ENCODE data around the gene CABP7. TPM values are rescaled to one million over a fixed set of nuclear protein-coding genes. Genes with fewer than 3 reads are reported as not detected.

The CABP7 gene
- total RNA-seq (not detected), polyA plus RNA-seq (under 1 TPM in 2 of 3 donors, not detected in 1; 0.12 to 0.35 TPM)
- long read RNA-seq, donor 1 = 0 reads
- long read RNA-seq, donor 2, partial matches to known transcripts = 0 of 1 reads
- long read RNA-seq, donor 2, other reads (novel, unspliced or antisense) = 0 of 1 reads
- long read RNA-seq, donor 3 = 0 reads
- long read RNA-seq, donor 4 = 0 reads
- long read RNA-seq, donor 5, partial matches to known transcripts = 6 of 11 reads
- long read RNA-seq, donor 5, other reads (novel, unspliced or antisense) = 5 of 11 reads
- long read RNA-seq, donor 6 = 0 reads
- long read RNA-seq, donor 7, partial matches to known transcripts = 10 of 17 reads
- long read RNA-seq, donor 7, other reads (novel, unspliced or antisense) = 7 of 17 reads
- long read RNA-seq, donor 8, partial matches to known transcripts = 7 of 13 reads
- long read RNA-seq, donor 8, other reads (novel, unspliced or antisense) = 6 of 13 reads
- long read RNA-seq, donor 9 = 0 reads
- long read RNA-seq, donor 10 = 0 reads

DNA sequence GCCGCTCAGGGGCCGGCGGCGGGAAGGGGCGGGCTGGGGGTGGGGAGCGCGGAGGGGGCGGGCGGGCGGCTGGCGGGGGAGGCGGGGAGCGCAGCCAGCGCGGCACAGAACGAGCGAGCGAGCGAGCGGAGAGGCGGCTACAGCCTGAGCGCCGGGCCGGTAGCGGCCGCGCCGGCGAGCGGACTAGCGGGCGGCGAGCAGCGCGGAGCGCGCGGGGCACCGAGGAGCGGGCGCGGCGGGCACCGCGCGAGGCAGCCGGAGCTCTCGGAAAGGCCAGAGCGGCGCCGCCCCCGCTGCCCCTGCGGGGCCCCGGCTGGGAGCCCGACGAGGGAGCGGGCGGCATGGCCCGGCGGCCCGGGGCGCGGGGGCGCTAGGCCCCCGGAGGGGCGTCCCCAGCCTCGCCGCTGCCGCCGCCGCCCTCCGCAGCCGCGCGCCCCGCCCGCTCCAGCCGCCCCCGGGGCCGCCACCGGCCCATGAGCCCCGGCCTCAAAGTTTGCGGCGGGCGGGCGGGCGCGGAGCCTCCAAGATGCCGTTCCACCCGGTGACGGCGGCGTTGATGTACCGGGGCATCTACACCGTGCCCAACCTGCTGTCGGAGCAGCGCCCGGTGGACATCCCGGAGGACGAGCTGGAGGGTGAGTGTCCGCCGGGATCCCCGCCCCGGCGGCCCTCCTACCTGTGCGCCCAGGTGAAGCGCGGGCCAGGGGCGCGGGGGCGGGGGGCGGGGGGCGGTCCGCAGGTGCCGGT lies at the start of gene CABP7:
TSS of gene CABP7 (plus strand) at position 105 of the 747 bp plus-strand sequence. CDS start at position 527, 422 bp downstream.
- no peak within 1 kb of the TSS for H3K27ac ChIP-seq
- peak within 1 kb of the TSS; percentile 21 to 44 (median 29) for H3K4me3 ChIP-seq
- peaks cover 16 to 97% (median 52%) of the 10 kb centered on the region in 3 donors for H3K27me3 ChIP-seq
- H3K9me3 ChIP-seq = no peaks in the 10 kb centered on the region
- peaks cover 9 to 18% (median 16%) of the 10 kb centered on the region in 4 donors for H3K4me1 ChIP-seq
- intact Hi-C loops (cut with DNase I; ENCODE audit: low total_unique reads) = no loop called here
- DNase-seq = no peak
- WGBS, 5 donors = 0 to 10% (median 1%) methylated on average over 6 to 113 of the region's 115 CpGs
- TF ChIP-seq POLR2AphosphoS5 (IDR thresholded peaks at IDR 0.05) (no peak), POLR2A (IDR thresholded peaks at IDR 0.05) (no peak), EP300 (IDR thresholded peaks at IDR 0.05) (no peak)
- TF ChIP-seq, protein P1, sequence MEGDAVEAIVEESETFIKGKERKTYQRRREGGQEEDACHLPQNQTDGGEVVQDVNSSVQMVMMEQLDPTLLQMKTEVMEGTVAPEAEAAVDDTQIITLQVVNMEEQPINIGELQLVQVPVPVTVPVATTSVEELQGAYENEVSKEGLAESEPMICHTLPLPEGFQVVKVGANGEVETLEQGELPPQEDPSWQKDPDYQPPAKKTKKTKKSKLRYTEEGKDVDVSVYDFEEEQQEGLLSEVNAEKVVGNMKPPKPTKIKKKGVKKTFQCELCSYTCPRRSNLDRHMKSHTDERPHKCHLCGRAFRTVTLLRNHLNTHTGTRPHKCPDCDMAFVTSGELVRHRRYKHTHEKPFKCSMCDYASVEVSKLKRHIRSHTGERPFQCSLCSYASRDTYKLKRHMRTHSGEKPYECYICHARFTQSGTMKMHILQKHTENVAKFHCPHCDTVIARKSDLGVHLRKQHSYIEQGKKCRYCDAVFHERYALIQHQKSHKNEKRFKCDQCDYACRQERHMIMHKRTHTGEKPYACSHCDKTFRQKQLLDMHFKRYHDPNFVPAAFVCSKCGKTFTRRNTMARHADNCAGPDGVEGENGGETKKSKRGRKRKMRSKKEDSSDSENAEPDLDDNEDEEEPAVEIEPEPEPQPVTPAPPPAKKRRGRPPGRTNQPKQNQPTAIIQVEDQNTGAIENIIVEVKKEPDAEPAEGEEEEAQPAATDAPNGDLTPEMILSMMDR (IDR thresholded peaks at IDR 0.05) = no peak
- no peaks in the 10 kb centered on the region for H3K36me3 ChIP-seq

DNA sequence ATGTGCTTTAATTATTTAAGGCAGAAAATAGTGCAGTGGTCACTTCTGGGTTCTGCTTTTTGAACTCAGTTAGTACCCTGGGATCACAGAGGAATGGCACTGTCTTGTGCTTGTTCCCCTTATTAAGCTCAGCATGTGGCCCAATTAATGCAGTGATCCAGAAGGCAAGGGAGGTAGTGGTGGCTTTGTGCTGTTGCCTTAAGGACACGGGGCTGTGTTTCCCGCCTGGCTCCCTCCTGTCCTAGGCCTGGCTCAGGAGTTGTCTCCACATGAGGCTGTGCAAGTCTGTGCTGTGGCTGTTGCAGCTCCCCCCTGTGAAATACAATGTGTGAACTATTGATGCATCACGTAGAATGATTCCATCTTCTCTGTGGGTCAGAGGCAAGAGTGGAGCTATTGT lies 49.2 kb upstream of the CABP7 start:
- Histone ChIP-seq H3K27me3 (no peaks in the 10 kb centered on the region), H3K27ac (no peak overlapping the region), H3K36me3 (peaks cover 43 to 99% (median 98%) of the 10 kb centered on the region in 4 donors), H3K4me3 (no peak overlapping the region), H3K9me3 (no peaks in the 10 kb centered on the region), H3K4me1 (no peaks in the 10 kb centered on the region)
- intact Hi-C loops (cut with DNase I; ENCODE audit: low total_unique reads) = no loop called here
- TF ChIP-seq POLR2AphosphoS5 (IDR thresholded peaks at IDR 0.05) (no peak), POLR2A (IDR thresholded peaks at IDR 0.05) (no peak), EP300 (IDR thresholded peaks at IDR 0.05) (no peak)
- TF ChIP-seq, protein P1 (IDR thresholded peaks at IDR 0.05) = no peak
- DNase-seq = no peak
- 74 to 95% (median 87%) methylated on average over 3 of the region's 3 CpGs for WGBS, 5 donors

DNA sequence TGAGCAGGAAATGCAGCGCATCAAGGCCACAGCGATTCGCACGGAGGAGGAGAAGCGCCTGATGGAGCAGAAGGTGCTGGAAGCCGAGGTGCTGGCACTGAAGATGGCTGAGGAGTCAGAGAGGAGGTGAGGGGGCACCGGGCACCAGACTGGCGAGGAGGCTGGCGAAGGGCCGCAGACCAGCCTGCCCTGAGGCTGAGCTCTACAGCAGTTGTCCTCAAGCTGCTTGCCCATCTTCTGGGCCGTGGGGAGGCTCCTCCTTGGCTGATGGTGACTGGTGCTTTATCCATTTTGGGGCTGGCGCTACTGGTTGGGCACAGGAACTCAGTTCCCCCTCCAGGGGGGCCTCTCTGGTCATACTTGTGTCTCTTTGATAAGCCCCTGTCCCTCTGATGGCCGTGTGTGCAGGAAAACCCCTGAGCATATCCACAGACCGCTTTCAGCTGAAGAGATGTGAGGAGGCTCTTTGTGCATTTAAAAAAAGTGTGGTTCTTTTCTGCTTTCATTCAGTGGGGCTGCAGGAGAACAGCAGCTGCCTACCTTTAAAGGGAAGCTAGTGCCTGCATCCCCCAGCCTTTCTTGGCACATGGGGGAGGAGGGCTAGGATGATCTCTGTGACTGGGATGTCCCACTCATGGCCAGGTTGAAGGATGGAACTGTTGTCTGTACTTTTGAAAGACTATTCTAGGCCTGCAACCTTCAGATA lies 46.3 kb upstream of the CABP7 start:
- WGBS, 5 donors = 93 to 96% (median 95%) methylated on average over 13 to 14 of the region's 14 CpGs

More for the DNA sequence above, 46.3 kb upstream of the CABP7 start:
- Histone ChIP-seq H3K4me3 (no peak overlapping the region), H3K36me3 (peaks cover 67 to 100% (median 99%) of the 10 kb centered on the region in 4 donors), H3K9me3 (no peaks in the 10 kb centered on the region), H3K4me1 (no peaks in the 10 kb centered on the region), H3K27me3 (no peaks in the 10 kb centered on the region), H3K27ac (no peak overlapping the region)
- intact Hi-C loops (cut with DNase I; ENCODE audit: low total_unique reads) = no loop called here
- TF ChIP-seq POLR2AphosphoS5 (IDR thresholded peaks at IDR 0.05) (no peak), EP300 (IDR thresholded peaks at IDR 0.05) (no peak), POLR2A (IDR thresholded peaks at IDR 0.05) (no peak)
- TF ChIP-seq, protein P1 (IDR thresholded peaks at IDR 0.05) = no peak
- DNase-seq = no peak
